ENCODE measurements around the gene RAB27B.

Gene RAB27B

DNA sequence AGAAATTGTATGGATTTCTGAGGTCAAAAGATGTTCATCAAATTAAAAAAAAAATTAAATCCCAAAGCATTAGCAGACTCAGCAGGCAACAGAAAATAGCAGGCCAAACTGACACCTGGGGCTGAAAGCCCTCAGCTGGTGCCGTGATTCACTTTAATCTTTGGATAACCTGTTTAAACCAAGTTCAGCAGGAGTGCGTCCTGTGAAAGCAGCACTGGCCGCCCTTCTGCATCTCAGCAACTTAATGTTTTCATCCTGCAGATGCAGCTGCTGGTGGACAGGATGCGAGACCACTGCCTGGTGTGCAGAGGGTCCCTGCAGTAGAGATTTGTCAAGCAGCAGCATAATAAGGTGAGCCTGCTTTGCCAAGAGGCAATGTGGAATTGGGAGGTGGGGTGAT is 89.8 kb downstream of the RAB27B start:
- H3K36me3 ChIP-seq (ENCODE audit: control insufficient read depth, insufficient read depth, low read length), result no peaks in the 10 kb centered on the region
- no peaks in the 10 kb centered on the region for H3K79me2 ChIP-seq
- H3K9ac ChIP-seq, result no peak overlapping the region
- H3K4me2 ChIP-seq (ENCODE audit: low read length), result no peak overlapping the region
- H3K27me3 ChIP-seq (ENCODE audit: control insufficient read depth, insufficient read depth, low read length), result no peaks in the 10 kb centered on the region
- H3K4me3 ChIP-seq (ENCODE audit: low read depth, low read length), result no peak overlapping the region
- TF ChIP-seq, protein P1, sequence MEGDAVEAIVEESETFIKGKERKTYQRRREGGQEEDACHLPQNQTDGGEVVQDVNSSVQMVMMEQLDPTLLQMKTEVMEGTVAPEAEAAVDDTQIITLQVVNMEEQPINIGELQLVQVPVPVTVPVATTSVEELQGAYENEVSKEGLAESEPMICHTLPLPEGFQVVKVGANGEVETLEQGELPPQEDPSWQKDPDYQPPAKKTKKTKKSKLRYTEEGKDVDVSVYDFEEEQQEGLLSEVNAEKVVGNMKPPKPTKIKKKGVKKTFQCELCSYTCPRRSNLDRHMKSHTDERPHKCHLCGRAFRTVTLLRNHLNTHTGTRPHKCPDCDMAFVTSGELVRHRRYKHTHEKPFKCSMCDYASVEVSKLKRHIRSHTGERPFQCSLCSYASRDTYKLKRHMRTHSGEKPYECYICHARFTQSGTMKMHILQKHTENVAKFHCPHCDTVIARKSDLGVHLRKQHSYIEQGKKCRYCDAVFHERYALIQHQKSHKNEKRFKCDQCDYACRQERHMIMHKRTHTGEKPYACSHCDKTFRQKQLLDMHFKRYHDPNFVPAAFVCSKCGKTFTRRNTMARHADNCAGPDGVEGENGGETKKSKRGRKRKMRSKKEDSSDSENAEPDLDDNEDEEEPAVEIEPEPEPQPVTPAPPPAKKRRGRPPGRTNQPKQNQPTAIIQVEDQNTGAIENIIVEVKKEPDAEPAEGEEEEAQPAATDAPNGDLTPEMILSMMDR (IDR thresholded peaks at IDR 0.05), result no peak
- no peak overlapping the region for H3K27ac ChIP-seq
- H2AFZ ChIP-seq, result no peak overlapping the region
- H3K4me1 ChIP-seq, result no peaks in the 10 kb centered on the region
- H3K9me3 ChIP-seq (ENCODE audit: control insufficient read depth, low read length), result no peaks in the 10 kb centered on the region

DNA sequence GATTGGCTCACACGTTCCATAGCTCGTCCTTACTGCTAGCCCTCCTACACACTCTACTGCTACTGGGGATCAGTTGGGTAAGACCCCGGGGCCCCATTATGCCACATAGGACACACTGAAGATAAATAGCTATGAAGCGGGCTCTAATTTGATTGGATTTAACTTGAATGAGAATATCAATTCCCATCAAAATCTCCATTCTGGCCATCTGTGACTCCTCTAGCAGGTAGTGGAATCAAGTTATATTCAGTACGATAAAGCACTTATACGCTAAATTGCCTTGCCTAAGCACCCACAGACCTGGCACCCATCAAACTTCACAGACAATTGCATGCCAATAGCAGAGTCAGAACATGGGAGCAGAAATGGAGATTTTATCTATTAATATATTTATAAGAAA is 91.1 kb downstream of the RAB27B start:
- no peaks in the 10 kb centered on the region for H3K36me3 ChIP-seq (ENCODE audit: control insufficient read depth, insufficient read depth, low read length)
- no peak overlapping the region for H3K27ac ChIP-seq
- H3K4me2 ChIP-seq (ENCODE audit: low read length), result no peak overlapping the region
- H3K4me3 ChIP-seq (ENCODE audit: low read depth, low read length), result no peak overlapping the region
- H3K27me3 ChIP-seq (ENCODE audit: control insufficient read depth, insufficient read depth, low read length), result no peaks in the 10 kb centered on the region
- H3K4me1 ChIP-seq, result no peaks in the 10 kb centered on the region
- H2AFZ ChIP-seq, result no peak overlapping the region
- H3K9ac ChIP-seq, result no peak overlapping the region
- TF ChIP-seq, protein P1 (IDR thresholded peaks at IDR 0.05), result no peak
- H3K79me2 ChIP-seq, result no peaks in the 10 kb centered on the region
- no peaks in the 10 kb centered on the region for H3K9me3 ChIP-seq (ENCODE audit: control insufficient read depth, low read length)

DNA sequence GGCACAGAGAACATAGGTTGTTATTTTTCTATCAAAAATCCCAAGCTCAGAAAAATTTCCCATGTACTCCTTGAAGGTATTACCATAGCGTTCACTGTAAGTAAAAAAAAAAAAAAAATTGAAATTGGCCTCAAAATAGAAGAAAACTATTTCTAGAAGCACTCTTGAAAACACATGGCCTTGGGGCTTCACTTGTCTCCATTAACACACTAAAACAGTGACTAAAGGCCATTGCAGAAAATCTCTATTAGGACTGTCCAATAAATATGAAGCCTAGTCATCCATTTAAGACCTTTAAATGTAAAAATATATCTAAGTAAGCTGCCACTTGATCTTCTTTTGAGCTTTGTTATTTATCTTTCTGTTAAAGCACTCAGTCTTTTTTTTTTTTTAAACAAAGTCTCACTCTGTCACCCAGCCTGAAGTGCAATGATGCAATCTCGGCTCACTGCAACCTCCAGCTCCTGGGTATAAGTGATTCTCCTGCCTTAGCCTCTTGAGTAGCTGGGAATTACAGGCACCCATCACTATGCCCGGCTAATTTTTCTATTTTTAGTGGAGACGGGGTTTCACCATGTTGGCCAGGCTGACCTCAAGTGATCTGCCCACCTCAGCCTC is 95.2 kb downstream of the RAB27B start:
- TF ChIP-seq, protein P1 (IDR thresholded peaks at IDR 0.05), result no peak
- H3K9me3 ChIP-seq (ENCODE audit: control insufficient read depth, low read length), result no peaks in the 10 kb centered on the region
- H2AFZ ChIP-seq, result no peak overlapping the region
- no peaks in the 10 kb centered on the region for H3K27me3 ChIP-seq (ENCODE audit: control insufficient read depth, insufficient read depth, low read length)
- H3K79me2 ChIP-seq, result no peaks in the 10 kb centered on the region
- H3K4me2 ChIP-seq (ENCODE audit: low read length), result no peak overlapping the region
- H3K9ac ChIP-seq, result no peak overlapping the region
- no peaks in the 10 kb centered on the region for H3K36me3 ChIP-seq (ENCODE audit: control insufficient read depth, insufficient read depth, low read length)
- no peak overlapping the region for H3K27ac ChIP-seq
- no peak overlapping the region for H3K4me3 ChIP-seq (ENCODE audit: low read depth, low read length)
- H3K4me1 ChIP-seq, result no peaks in the 10 kb centered on the region

DNA sequence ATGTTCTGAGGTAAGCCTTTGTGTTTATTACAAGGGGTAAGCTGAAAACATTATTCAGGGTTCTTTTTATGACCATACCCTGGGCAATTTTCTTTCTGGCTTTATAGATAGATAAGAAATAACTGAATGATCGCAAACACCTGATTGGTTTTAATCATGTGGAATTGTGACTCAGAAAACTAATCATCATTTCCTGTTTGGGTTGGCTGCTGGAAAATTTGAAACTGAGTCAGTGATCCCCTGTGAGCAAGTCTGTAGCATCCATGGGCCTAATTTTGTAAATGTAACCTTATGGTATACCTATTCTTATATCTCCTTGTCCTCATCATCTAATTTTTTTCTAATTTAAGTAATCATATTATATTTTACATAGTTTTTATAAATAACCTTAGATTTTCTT is 96.7 kb downstream of the RAB27B start:
- H3K27ac ChIP-seq, result no peak overlapping the region
- no peaks in the 10 kb centered on the region for H3K79me2 ChIP-seq
- H3K4me1 ChIP-seq, result no peaks in the 10 kb centered on the region
- H3K36me3 ChIP-seq (ENCODE audit: control insufficient read depth, insufficient read depth, low read length), result no peaks in the 10 kb centered on the region
- no peak overlapping the region for H3K4me2 ChIP-seq (ENCODE audit: low read length)
- H3K9me3 ChIP-seq (ENCODE audit: control insufficient read depth, low read length), result no peaks in the 10 kb centered on the region
- no peak overlapping the region for H3K9ac ChIP-seq
- H3K27me3 ChIP-seq (ENCODE audit: control insufficient read depth, insufficient read depth, low read length), result no peaks in the 10 kb centered on the region
- H3K4me3 ChIP-seq (ENCODE audit: low read depth, low read length), result no peak overlapping the region
- TF ChIP-seq, protein P1 (IDR thresholded peaks at IDR 0.05), result no peak
- H2AFZ ChIP-seq, result no peak overlapping the region

DNA sequence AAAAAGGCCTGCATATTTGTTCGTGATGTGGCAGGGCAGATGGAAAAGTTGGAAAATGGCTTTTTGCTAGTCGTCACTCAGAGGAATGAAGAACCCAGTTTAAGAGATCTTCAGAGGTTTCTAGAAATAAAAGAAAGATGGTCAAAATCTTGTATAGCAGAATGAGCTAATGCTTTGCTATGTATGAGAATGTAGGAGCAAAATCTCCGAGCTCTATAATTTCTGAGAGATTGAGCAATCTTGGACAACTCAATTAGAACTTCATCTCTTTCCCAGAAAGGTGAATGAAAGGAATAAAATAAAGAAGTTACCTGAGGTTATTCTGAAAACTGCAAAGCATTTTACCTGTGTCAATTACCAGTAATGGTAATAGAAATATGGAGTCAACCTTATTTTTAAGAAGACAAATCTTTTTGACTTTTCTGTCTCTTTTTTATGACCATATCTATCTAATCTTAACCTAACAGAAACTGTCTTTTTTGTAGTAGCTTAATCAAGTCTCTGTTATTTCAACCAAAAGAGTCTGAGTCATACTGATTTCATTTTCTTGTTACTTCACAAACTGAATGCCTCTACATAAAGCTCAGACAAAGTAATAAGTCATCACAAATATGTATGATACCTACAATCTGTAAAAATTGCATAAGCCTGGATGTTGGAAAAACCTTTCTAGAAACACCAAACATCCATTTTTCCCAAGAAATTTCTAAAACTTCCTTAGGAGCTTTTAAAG is 98.5 kb downstream of the RAB27B start:
- no peaks in the 10 kb centered on the region for H3K9me3 ChIP-seq (ENCODE audit: control insufficient read depth, low read length)
- H3K79me2 ChIP-seq, result no peaks in the 10 kb centered on the region
- no peaks in the 10 kb centered on the region for H3K4me1 ChIP-seq
- no peak overlapping the region for H3K4me3 ChIP-seq (ENCODE audit: low read depth, low read length)
- H3K27ac ChIP-seq, result no peak overlapping the region
- H3K27me3 ChIP-seq (ENCODE audit: control insufficient read depth, insufficient read depth, low read length), result no peaks in the 10 kb centered on the region
- H3K9ac ChIP-seq, result no peak overlapping the region
- H2AFZ ChIP-seq, result no peak overlapping the region
- TF ChIP-seq, protein P1 (IDR thresholded peaks at IDR 0.05), result no peak
- H3K36me3 ChIP-seq (ENCODE audit: control insufficient read depth, insufficient read depth, low read length), result no peaks in the 10 kb centered on the region
- no peak overlapping the region for H3K4me2 ChIP-seq (ENCODE audit: low read length)
